GM23248 (cell line): ENCODE data around the gene ATP13A4. TPM values are rescaled to one million over a fixed set of nuclear protein-coding genes. Genes with fewer than 3 reads are reported as not detected.

ENCODE experiments used
- DNase-seq: peaks from one replicate; pipeline ENCODE4 v3.0.0-alpha.2; 2015
- H2AFZ ChIP-seq: fragments of 200-600 bp; sonication (generic); 2 replicates; pipeline ENCODE4 v1.6.1; 2016; ENCODE audit warnings: antibody characterized with exemption
- H3F3A ChIP-seq: fragments of 200-600 bp; sonication (generic); 2 replicates; pipeline ENCODE4 v1.6.1; 2016; ENCODE audit warnings: mild to moderate bottlenecking, antibody characterized with exemption, mixed run types; ENCODE audit not compliant: insufficient read depth
- H3K27ac ChIP-seq: fragments of 200-600 bp; sonication (generic); 2 replicates; pipeline ENCODE4 v1.5.1; 2016; ENCODE audit warnings: mild to moderate bottlenecking
- H3K27me3 ChIP-seq: fragments of 200-600 bp; sonication (generic); replicated peaks from 2 replicates; pipeline ENCODE4 v1.6.1; 2016; ENCODE audit warnings: mild to moderate bottlenecking; ENCODE audit not compliant: insufficient read depth
- H3K36me3 ChIP-seq: fragments of 200-600 bp; sonication (generic); 2 replicates; pipeline ENCODE4 v1.6.1; 2016; ENCODE audit warnings: low read depth, mild to moderate bottlenecking
- H3K4me1 ChIP-seq: fragments of 200-600 bp; sonication (generic); 2 replicates; pipeline ENCODE4 v1.6.1; 2016; ENCODE audit warnings: mild to moderate bottlenecking; ENCODE audit not compliant: insufficient read depth
- H3K4me2 ChIP-seq: fragments of 200-600 bp; sonication (generic); one replicate; pipeline ENCODE4 v1.6.1; 2016; ENCODE audit warnings: mild to moderate bottlenecking; ENCODE audit not compliant: unreplicated experiment
- H3K4me3 ChIP-seq: fragments of 200-600 bp; sonication (generic); 2 replicates; pipeline ENCODE4 v1.5.1; 2016; ENCODE audit warnings: mild to moderate bottlenecking
- H3K79me2 ChIP-seq: fragments of 200-600 bp; sonication (generic); 2 replicates; pipeline ENCODE4 v1.6.1; 2016; ENCODE audit warnings: mild to moderate bottlenecking; ENCODE audit not compliant: insufficient read depth
- H3K9ac ChIP-seq: fragments of 200-600 bp; sonication (generic); 2 replicates; pipeline ENCODE4 v1.6.1; 2016; ENCODE audit warnings: mild to moderate bottlenecking
- H3K9me2 ChIP-seq: fragments of 200-600 bp; sonication (generic); 2 replicates; pipeline ENCODE4 v1.6.1; 2016; ENCODE audit warnings: mixed run types, mild to moderate bottlenecking, moderate library complexity; ENCODE audit not compliant: insufficient read depth
- H3K9me3 ChIP-seq: fragments of 200-600 bp; sonication (generic); one replicate; pipeline ENCODE4 v1.6.1; 2017; ENCODE audit warnings: low read depth
- H4K20me1 ChIP-seq: fragments of 200-600 bp; sonication (generic); 2 replicates; pipeline ENCODE4 v1.6.0; 2016; ENCODE audit not compliant: insufficient read depth
- EZH2 ChIP-seq: fragments of 200-600 bp; sonication (generic); IDR thresholded peaks from 2 replicates; pipeline ENCODE4 v1.6.1; 2018; ENCODE audit warnings: antibody characterized with exemption, mild to moderate bottlenecking; ENCODE audit not compliant: insufficient read depth, poor library complexity, severe bottlenecking
- EZH2phosphoT487 ChIP-seq: fragments of 200-600 bp; sonication (generic); IDR thresholded peaks from 2 replicates; pipeline ENCODE4 v1.6.1; 2018; ENCODE audit warnings: antibody characterized with exemption, moderate library complexity, mild to moderate bottlenecking, low read depth; ENCODE audit not compliant: insufficient read depth
- WGBS, 2 experiments: methylation state at CpG; one replicate each; pipeline ENCODE4 v1.1.6; 2015 to 2017; ENCODE audit warnings: low lambda C conversion rate in 2 of 2, low coverage in 1 of 2; ENCODE audit errors: missing lambda C conversion rate in 2 of 2; 5-methylcytosine and 5-hydroxymethylcytosine counted together
- in situ Hi-C: fragments of 300-500 bp; cut with MboI; formaldehyde crosslinking; loops from 2 replicates; pipeline ENCODE4 v1.15.0; 2020
- polyA plus RNA-seq: library from polyadenylated mRNA; unstranded; fragments of >200 nt; fragmentation: Nextera tagmentation; extraction: Ambion mirVana; gene quantifications from 2 replicates; pipeline ENCODE4 v1.2.1, GENCODE V29; 2016
- total RNA-seq: library from RNA; depleted of rRNA; stranded (reverse); fragments of >200 nt; shearing (Covaris generic); gene quantifications from 2 replicates; pipeline ENCODE4 v1.2.3, GENCODE V29; 2014

Gene ATP13A4
- total and polyA plus RNA-seq, 2 experiments from 2014 or later: not detected

GRCh38 chr3:193416629-193417028 is 138.1 kb downstream of the ATP13A4 start:
- in situ Hi-C loops: no loop called here
- no peak for DNase-seq
- no peaks in the 10 kb centered on the region for H3K36me3 ChIP-seq
- H3K79me2 ChIP-seq: no peaks in the 10 kb centered on the region
- H4K20me1 ChIP-seq: no peaks in the 10 kb centered on the region
- no peak overlapping the region for H2AFZ ChIP-seq
- H3K27ac ChIP-seq: no peak overlapping the region
- no peaks in the 10 kb centered on the region for H3F3A ChIP-seq
- H3K4me1 ChIP-seq: no peaks in the 10 kb centered on the region
- no peaks in the 10 kb centered on the region for H3K9me2 ChIP-seq
- WGBS, 2 experiments: 62 to 70% methylated on average over 2 of the region's 2 CpGs
- H3K4me2 ChIP-seq: no peak overlapping the region
- H3K9ac ChIP-seq: no peak overlapping the region
- H3K9me3 ChIP-seq: no peaks in the 10 kb centered on the region
- H3K27me3 ChIP-seq: no peaks in the 10 kb centered on the region
- no peak for TF ChIP-seq EZH2phosphoT487
- no peak for TF ChIP-seq EZH2
- no peak overlapping the region for H3K4me3 ChIP-seq

GRCh38 chr3:193407688-193408087 is 147.0 kb downstream of the ATP13A4 start:
- H3K4me3 ChIP-seq: no peak overlapping the region
- no peaks in the 10 kb centered on the region for H3K9me3 ChIP-seq
- 0 to 5% methylated on average over 1 of the region's 1 CpG for WGBS, 2 experiments
- H3K36me3 ChIP-seq: no peaks in the 10 kb centered on the region
- no peak for DNase-seq
- no peaks in the 10 kb centered on the region for H3F3A ChIP-seq
- no peaks in the 10 kb centered on the region for H3K79me2 ChIP-seq
- in situ Hi-C loops: no loop called here
- H3K9ac ChIP-seq: no peak overlapping the region
- no peak for TF ChIP-seq EZH2phosphoT487
- TF ChIP-seq EZH2: no peak
- H3K9me2 ChIP-seq: no peaks in the 10 kb centered on the region
- H3K4me2 ChIP-seq: no peak overlapping the region
- no peaks in the 10 kb centered on the region for H3K27me3 ChIP-seq
- no peak overlapping the region for H3K27ac ChIP-seq
- no peaks in the 10 kb centered on the region for H4K20me1 ChIP-seq
- no peaks in the 10 kb centered on the region for H3K4me1 ChIP-seq
- no peak overlapping the region for H2AFZ ChIP-seq

- in situ Hi-C loops: no loop called here
These were observed 147.6 kb downstream of the ATP13A4 start for GRCh38 chr3:193407112-193407511.

GRCh38 chr3:193403307-193403706 is 151.4 kb downstream of the ATP13A4 start:
- H4K20me1 ChIP-seq: no peaks in the 10 kb centered on the region
- no peaks in the 10 kb centered on the region for H3K27me3 ChIP-seq
- H3K27ac ChIP-seq: no peak overlapping the region
- no peak overlapping the region for H3K4me2 ChIP-seq
- H3K36me3 ChIP-seq: no peaks in the 10 kb centered on the region
- TF ChIP-seq EZH2 (no peak), EZH2phosphoT487 (no peak)
- H3K9me2 ChIP-seq: no peaks in the 10 kb centered on the region
- DNase-seq: no peak
- no peaks in the 10 kb centered on the region for H3F3A ChIP-seq
- no peaks in the 10 kb centered on the region for H3K9me3 ChIP-seq
- WGBS, 2 experiments: 25 to 30% methylated on average over 2 of the region's 2 CpGs
- in situ Hi-C loops: no loop called here
- no peak overlapping the region for H2AFZ ChIP-seq
- no peak overlapping the region for H3K4me3 ChIP-seq
- H3K9ac ChIP-seq: no peak overlapping the region
- no peaks in the 10 kb centered on the region for H3K79me2 ChIP-seq
- no peaks in the 10 kb centered on the region for H3K4me1 ChIP-seq

More at GRCh38 chr3:193407112-193407511, 147.6 kb downstream of the ATP13A4 start:
- H3K36me3 ChIP-seq: no peaks in the 10 kb centered on the region
- H4K20me1 ChIP-seq: no peaks in the 10 kb centered on the region
- H3K4me2 ChIP-seq: no peak overlapping the region
- no peaks in the 10 kb centered on the region for H3K9me2 ChIP-seq
- DNase-seq: no peak
- no peaks in the 10 kb centered on the region for H3K4me1 ChIP-seq
- H3F3A ChIP-seq: no peaks in the 10 kb centered on the region
- no peak overlapping the region for H3K9ac ChIP-seq
- H3K27me3 ChIP-seq: no peaks in the 10 kb centered on the region
- WGBS, 2 experiments: 15 to 16% methylated on average over 6 of the region's 6 CpGs
- H2AFZ ChIP-seq: no peak overlapping the region
- no peak for TF ChIP-seq EZH2phosphoT487
- no peak for TF ChIP-seq EZH2
- H3K27ac ChIP-seq: no peak overlapping the region
- no peaks in the 10 kb centered on the region for H3K9me3 ChIP-seq
- no peaks in the 10 kb centered on the region for H3K79me2 ChIP-seq
- H3K4me3 ChIP-seq: no peak overlapping the region

- H3F3A ChIP-seq: no peaks in the 10 kb centered on the region
- no peak overlapping the region for H3K4me3 ChIP-seq
- in situ Hi-C loops: no loop called here
- H3K27me3 ChIP-seq: no peaks in the 10 kb centered on the region
- H3K9me3 ChIP-seq: no peaks in the 10 kb centered on the region
- no peak for DNase-seq
- no peaks in the 10 kb centered on the region for H3K79me2 ChIP-seq
- H3K9ac ChIP-seq: no peak overlapping the region
- H3K4me1 ChIP-seq: no peaks in the 10 kb centered on the region
- H3K4me2 ChIP-seq: no peak overlapping the region
- TF ChIP-seq EZH2 (no peak), EZH2phosphoT487 (no peak)
- no peak overlapping the region for H3K27ac ChIP-seq
- no peak overlapping the region for H2AFZ ChIP-seq
- no peaks in the 10 kb centered on the region for H3K9me2 ChIP-seq
- no peaks in the 10 kb centered on the region for H4K20me1 ChIP-seq
- no peaks in the 10 kb centered on the region for H3K36me3 ChIP-seq
These were observed 154.4 kb downstream of the ATP13A4 start for GRCh38 chr3:193400304-193400703.
